ENCODE measurements around the gene WNT7B.

WNT7B gene

DNA sequence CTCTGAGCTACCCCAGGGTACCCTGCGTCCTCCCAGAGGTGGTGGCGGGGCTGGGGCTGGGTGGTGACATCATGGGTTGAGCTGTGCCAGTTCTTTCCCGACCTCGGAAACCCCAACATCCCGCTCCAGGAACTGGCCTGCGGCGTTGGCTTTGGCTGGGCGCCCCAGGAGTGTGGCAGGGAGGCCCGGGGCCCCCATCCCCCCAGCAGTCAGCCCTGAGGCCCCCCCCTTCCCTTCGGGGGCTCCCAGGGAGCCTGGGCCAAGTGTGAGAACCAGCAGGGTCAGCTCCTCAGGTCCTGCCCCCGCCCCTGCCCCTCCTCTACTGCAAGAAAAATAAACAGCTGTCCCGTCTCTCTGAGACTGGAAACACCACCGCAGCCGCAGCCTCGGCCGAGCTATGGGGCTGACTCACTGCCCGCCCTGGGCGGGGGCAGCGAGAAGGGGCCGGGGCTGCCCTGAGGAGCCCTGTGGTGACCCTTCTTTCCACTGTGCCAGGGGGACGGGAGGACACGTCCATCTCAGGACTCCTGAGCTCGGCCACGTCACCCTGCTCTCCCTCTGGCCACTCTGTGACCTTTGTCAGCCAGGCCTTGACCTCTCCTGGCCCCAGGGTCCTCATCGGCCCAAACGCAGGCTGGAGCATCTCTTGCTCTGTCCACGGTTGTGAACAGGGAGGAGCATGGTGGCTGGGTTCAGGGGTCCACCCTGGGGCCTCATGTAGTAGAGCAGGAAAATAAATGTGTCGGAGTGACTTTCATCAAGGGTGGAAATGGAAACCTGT, 73.4 kb downstream of the WNT7B start:
- no peak for DNase-seq

DNA sequence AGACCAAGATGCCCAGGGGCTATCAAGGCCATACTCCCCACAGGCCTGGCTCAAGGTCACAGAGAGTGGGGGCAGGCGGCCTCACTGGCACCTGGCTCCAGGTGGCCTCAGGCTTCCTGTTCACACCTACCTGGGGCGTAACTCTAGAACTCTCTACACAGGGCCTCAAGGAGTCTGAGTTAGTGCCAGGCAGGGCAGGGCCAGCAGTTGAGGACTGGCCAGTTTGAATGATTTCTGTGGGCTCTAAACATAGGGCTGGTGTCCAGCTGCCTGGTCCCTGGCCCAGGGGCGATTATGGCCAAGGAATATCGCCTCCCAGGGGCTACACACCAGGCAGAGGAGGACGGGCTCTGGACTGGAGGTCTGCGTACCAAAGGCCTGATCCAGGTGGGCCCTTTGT, 79.2 kb downstream of the WNT7B start:
- DNase-seq, result no peak

DNA sequence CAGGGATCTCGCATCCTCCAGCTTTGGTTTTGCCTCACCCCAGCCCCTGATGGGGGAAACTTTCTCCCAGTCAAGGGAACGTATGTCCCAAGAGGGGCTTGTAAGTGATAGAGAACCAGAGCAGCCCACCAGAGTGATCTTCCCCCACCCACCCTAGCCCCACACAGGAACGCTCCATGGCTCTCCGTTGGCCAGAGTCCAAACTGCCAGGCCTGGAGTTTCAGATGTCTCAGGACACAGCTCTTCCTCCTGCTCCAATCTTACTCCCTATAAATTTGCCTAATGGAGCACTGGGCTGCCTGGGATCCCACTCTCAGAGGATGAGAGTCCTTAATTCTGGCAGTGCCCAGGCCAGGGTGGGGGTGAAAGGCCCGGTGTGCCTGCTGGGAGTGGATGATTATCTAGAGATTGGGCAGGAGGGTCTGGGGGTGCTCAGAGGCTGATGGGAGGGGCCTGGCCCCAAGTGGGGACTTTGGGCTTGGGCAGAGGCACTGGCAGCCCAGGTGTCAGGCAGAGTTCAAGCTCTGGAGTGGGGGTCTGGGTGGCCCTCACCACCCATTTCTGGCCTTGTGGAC, 79.9 kb downstream of the WNT7B start:
- no peak for DNase-seq

DNA sequence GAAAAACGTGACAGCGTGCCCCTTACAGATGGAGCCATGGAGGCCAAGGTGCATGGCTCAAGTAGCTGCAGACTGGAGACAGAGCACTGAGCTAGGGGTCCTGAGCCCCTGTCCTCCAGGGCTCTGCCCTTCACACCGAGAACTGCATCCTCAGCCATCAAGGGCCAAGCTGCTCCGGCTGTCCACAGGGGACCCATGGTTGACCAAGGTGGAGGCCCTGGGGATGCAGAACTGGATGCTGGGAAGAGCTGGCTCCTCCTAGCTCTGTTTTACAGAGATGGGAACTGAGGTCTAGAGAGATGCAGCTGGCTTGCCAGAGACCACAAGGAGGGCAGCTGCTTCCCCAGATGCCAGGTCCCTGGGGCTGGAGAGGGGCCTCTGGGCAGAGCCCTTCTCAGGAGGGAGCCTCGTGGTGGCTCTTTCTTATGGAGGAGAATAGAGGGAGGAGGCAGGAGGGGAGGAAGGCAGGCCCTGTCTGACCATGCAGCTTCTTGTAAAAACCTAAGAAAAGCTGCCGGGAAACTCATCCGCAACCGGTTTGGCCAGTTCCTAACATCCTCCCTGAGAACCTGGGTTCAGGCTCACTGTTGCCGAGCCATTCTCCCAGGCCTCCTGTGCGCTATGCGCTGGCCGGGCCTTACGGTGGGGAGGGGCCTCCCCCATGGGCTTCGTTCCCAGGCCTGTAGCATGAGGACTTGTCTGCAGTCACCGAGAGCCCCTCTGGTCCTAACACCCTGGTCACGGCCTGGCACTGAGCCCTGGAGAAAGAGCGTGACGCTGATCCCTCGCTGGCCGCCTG, 80.6 kb downstream of the WNT7B start:
- DNase-seq, result peak; percentile 19

DNA sequence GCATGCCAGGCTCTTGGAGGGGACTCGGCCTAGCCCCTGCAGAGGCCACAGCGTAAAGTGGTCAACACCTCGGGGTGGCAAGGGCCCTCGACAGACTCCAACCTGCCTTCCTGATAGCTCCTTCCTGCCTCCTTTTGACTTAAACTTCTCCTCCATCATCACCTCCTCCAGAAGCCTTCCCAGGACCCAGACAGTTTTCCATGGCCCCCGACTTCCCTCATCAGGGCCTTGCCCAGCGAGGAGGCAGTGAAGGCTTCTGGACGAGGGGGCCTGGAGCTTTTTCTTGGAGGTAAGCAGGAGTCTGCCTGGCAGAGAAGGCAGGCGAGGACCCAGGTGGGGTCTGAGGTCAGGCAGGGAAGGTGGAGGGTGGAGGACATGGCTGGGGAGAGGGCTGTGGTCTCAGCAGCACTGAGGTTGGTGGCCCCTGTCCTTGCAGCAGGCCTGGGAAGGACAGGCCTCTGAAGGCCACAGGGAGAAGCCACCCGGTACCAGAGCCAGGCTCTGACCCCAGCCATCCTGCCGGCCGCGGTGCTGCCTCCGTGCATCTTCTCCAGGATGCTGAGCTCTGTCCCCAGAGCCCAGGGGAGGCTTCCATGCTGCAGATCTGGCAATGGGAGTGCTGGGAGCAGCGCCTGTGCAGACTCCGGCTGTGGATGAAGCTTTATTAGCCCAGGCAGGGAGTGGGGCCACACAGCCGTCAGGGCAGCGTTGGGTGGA, 81.4 kb downstream of the WNT7B start:
- no peak for DNase-seq

DNA sequence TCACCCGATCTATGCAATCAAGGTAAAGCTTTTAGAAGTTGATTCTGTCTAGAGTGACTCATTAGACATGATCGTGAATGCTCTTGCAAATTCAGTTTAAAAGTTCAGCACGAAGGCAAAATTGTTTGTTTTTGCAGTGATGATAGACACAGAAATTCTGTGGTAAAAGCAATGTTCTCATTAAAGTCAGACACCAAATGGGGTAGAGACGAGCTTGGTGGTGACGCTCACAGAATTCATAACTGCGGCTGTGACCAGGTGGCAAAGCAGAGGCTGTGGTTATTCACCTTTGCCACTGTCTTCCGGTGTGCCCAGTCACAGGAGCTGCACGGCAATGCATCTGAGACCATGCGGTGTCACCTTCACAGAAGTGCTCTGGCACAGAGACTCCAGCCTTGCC, 83.4 kb downstream of the WNT7B start:
- DNase-seq, result no peak

DNA sequence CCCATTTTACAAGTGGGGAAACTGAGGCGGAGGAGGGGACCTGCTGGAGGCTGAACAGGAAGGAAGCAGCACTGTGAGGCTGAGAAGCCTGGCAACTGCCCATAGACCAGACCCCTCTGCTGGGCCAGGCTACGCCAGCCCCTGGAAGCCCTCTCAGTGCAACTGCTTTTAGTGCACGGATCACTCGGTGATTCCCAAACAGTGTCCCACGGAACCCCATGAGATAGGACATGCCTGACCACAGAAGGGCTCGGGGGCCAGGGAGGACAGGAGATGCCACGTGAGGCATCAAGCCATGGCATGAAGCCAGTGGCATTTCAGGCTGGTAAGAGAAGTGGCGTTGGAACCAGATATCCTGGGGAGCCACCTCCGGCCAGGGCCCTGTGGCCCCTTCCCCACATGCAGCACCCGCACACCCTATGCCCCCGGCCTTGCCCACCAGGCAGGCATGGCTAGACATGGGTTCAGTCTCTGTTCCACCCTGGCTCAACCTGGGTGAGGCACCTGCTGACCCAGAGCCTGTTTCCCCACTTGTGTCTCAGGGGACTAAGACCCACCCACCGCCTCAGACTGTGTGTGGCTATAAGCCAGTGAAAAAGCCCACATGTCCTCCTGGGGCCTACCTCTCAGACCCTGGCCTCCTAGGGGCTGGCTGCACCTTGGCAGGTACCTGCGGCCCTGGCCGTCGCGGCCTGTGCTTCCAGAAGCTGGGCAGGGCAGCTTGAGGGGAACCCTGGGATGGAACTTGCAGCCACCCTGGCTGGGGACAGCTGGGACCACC, 84.1 kb downstream of the WNT7B start:
- DNase-seq, result no peak

DNA sequence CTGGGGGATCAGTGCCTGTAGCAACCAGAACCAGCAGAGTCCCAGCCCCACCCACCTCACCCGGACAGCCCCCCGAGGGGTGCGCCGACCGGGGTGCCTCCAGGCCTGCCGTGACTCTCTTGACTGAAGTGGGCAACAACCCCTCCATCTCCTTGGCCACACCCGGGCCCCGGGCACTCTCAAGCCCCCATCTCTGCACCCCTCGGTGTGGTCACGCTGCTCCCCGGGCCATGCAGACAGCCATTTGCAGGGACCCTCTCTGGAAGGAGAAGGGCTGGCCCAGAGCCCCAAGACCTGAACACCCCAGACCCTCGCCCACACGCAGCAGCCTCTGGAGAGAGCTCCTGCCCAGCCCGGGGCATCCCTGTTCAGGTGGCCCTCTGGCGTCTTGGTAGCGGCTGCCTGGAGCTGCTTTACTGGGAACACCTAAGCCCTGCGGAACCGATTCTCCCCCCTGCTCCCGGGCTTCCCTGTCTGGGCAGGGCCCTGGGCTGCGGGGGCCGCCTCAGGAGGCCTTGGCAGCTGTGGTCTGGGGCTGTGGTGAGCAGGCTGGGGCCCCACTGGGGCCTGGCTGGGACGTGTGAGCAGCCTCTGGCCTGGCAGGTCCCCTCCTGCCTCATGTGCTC, 84.9 kb downstream of the WNT7B start:
- no peak for DNase-seq

DNA sequence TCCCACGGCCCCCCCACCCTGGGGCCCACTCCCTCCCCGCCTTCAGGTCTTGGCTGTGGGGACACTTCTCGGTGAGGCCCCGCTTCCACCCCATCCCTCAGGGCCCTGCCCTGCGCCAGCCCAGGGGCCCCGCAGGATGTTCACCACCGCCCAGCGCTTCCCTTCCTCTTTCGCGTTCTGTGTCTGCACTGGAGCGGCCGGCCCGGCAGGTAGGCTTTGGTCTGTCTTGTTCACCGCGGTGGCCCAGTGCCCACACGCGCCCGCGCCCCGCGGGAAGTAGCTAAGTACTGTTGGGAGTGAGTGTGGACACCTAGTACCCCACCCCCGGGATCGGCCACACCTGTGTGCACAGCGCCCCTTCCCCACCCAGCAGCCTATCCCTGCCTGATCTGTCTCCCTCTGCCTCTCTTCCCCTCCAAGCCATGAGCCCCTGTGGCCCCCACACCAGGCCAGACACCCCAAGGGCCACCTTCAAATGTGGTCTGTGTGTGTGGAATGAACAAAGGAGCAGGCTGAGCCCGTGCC, 85.4 kb downstream of the WNT7B start:
- DNase-seq, result no peak

DNA sequence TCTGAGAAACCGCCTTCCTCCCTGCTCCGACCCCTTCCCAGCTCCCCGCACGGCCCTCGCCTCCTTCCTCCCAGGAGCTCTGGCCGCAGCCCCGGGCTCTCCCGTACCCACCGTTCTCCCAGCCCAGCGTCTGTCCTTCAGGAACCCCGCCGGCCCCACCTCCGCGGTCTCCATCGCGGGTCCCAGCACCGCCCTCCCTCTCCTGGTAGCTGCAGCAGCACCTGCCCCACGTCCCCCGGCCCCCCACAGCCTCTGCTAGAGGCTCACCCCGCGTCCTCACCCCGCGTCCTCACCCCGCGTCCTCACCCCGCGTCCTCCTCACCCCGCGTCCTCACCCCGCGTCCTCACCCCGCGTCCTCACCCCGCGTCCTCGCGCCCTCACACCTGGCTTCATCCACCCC, 85.9 kb downstream of the WNT7B start:
- no peak for DNase-seq

DNA sequence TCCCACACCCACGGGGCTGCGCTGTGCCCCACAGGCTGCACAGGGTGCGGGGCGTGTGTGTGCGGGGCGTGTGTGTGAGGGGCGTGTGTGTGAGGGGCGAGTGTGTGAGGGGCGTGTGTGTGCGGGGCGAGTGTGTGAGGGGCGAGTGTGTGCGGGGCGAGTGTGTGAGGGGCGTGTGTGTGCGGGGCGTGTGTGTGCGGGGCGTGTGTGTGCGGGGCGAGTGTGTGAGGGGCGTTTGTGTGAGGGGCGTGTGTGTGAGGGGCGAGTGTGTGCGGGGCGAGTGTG, 86.7 kb downstream of the WNT7B start:
- no peak for DNase-seq

DNA sequence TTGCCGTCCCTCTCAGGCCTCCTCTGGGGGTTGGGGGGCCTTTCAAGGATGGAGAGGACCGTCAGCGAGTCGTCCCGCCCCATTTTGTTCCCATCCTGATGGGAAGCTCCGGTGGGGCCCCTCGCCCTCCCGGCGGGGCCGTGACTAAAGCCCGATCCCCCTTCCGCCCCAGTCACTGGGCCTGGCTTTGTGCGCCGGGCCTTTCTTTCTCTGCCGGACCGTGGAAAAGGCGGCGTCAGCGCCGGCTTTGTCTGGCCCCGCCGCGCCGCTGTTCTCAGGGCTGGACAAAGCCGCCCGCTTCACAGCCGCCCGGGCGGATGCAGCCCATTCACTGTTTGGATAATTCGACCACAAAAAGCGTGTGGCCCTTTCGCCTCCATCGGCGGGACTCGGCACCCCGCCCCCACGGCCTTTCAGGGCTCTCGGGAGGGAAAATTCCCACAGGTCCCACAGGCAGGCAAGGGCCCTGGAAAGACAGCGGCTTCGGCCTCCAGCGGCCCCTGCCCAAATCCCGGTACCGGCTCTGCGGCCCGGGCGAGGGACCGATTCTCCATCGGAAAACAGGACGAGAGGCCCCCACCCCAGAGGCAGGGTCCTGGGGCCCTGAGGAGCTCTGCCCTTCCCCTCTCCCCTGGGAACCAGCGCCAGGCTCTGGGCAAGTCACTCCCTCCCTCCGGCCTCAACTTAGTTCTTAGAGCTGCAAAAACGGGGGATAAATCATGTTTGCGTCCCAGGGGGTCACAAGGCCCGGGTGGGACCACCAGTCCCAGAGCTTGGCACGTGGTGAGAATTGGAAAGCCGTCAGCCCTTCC, 87.2 kb downstream of the WNT7B start:
- DNase-seq, result no peak

DNA sequence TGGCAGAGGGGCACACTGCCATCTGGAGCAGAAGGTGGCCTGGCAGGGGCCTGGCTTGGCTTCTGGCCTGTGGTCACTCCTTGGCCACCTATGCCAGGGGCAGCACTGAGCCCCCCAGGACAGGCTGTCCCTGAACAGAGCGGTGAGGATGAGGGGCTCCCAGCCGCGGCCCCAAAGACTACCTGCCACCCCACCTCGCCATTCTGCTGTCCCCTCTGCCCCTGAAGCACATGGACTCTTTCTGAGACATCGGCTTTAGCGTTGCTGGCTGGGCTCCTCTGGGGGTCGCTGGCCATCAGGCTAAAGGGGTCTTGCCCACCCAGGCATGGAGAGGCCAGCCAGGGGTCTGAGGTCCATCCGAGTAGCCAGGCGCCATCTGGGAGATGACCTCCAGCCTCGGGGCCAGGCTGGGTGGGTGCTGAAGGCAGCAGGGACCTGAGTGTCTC, 87.8 kb downstream of the WNT7B start:
- DNase-seq, result no peak

DNA sequence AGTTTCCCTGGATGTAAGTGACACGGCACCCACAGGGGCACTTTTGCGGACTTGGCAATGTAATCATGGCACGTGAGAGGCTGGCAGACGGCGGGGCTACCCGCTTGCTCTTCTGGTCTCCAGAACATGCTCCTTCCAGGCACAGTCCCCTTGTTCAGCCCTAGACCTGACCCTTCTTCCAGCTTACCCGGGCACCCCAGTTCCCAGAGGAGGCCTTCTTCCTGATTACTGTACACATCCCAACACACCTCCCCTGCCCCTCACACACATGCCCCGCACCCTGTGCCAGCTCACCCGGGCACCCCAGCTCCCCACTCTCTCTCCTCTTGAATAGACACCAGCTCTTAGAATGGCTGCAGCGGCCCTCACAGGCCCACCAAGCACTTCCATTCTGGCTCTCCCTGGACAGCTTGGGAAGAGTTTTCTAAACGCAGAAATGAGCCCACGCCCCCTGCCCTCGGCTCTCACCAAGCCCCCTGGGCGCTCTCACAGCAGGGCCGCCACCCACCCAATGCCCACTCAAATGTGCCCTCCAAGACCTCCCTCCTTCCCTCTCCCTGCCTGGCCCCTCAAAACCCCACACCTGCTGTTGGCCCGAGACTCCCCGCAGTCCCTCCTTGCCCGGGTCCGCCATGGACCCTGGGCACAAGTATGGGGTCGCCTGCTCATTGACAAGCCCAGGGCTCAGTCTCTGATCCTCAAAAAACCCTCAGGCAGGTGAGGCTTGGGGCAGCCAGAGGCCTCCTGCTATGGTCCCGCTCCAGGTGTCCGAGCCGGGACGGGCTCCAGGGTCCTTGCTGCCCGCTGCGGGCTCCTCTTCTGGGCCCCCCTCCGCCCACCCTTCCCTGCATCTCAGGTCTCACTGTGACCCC, 88.5 kb downstream of the WNT7B start:
- no peak for DNase-seq

DNA sequence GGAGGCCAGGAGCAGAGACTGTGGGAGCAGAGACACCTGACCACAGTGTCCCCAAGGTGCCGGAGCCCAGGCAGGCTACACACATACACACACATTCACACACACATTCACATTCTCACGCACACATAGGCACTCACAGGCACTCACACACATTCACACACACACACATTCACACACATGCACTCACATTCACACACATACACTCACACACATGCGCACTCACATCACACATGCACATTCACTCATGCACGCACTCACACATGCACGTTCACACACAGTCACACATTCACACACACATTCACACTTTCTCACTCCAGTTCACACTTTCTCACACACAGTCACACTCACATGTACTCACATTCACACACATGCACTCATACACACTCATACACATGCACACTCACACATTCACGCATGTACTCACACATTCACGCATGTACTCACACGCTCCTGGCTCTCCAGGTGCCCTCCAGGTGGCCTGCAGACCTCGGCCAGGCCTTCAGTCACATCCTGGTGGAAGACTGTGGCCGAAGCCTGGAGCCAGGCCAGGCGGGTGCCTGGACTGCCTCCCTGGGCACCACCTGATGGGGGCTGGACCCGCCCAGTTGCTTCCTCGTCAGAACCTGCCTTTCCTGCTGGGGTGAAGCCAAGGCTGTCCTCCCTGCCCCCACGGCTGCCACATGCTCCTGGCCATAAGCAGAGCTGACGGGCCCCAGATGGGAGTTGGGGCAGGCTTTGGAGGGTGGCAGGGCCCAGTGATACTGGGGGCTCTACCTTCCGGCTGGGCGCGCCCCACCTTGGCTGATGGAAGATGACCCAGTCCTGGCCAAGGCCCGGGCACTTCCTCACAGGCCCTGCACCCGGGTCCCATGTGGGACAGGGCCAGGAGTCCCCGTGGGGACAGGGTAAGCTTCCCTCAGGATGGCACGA, 89.5 kb downstream of the WNT7B start:
- DNase-seq, result no peak

DNA sequence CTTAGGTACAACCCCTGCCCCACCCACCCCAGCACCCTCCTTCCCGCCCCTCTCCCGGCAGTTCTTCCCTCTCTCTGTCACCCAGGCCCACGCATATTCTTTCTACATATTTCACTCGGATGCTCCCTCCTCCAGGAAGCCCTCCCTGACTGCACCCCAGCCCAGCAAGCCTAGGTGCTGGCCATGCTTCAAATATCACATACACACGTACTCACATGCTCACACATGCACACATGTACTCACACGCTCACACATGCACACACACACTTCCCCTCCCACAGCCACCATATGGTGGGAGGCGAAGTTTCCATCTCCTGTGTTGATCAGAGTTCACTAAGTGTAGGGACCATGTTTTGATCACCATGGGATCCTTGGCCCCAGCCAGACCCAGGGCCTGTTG, 90.4 kb downstream of the WNT7B start:
- no peak for DNase-seq

DNA sequence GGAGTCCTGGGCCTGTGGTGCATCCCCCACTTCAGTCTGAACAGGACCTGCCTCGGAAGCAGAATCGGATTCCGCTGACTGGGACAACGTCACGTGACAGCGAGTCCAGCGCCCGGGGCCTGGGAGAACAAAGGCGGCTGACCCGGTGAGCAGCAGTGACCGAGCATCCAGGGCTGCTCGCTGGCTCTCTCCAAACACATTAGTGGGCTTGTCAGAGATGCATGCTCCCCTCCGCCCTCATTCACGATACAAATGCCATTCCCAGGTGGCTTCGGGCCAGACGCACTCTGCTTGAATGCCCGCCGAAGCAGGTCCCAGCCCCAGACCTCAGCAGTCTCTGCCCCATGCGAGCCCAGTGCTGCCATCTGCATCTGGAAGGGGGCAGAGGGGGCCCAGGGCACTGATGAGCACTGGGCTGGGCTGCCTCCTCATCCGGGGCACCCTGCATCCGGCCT, 91.0 kb downstream of the WNT7B start:
- DNase-seq, result no peak

DNA sequence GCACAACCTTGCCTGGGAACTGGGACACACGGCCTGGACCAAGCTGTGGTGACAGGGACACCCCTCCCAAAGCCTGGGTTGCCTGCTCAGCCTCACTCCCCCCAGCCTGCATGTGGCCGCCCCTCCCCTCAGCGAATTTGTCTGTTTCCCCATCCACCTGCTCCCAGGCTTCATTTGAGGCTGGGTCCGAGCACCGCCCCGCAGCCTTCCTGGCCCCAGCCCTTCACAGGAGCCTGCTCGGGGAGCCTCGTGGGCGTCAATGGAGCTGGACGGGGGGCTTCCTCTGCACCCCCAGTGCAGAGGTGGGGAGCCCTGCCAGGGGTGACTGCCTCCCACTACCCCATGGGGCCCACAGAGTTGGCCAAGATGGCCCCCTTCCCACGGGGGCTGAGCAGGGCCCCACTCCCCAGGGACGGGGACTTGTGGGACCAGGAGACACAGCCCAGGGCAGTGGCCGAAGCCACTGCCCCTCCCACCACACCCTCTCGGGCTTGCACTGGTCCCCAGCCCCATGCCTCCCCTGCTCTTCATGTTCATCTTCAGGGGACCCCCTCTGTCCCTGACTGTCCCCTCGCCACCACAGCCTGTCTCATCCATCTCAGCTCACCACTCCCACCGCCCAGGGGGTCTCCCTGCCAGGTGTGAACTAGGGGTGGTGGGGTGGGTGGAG, 91.7 kb downstream of the WNT7B start:
- DNase-seq, result no peak
